Measurements from ENCODE around the gene ACTC1. TPM values are rescaled to one million over a fixed set of nuclear protein-coding genes. Genes with fewer than 3 reads are reported as not detected.

Gene ACTC1
- total and polyA plus RNA-seq, 2 of the 13 experiments (the other 11 are each of a cell fraction or from before 2014, with no cell fraction given): not detected

DNA sequence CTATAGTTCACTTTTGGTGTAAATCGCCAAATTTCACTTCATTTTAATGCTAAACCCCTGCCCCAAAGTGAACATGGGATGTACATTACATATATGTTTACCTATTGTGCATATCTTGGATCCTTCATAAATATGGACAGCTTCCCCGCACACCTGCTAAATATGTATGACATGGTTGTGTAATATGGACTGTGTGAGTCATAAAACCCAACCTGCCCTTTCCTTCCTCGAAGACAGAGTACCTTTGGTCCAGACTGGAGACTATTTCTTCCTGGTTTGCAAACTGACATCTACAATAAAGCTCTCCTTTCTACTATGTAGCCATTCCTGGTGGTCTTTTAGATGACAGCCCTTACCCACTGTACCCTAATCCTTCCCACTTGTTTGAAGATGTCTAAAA lies 12.4 kb downstream of the ACTC1 start:
- Histone ChIP-seq H3K27me3 (ENCODE audit: control insufficient read depth in 1 of 2, insufficient read depth in 2 of 2, low read length in 2 of 2) (peaks cover 0 to 1% of the 10 kb centered on the region in 2 experiments; a peak in 1 of 5 replicates), H3K79me2 (ENCODE audit: insufficient read depth, low read length) (no peaks in the 10 kb centered on the region), H3K9ac (ENCODE audit: insufficient read depth, low read depth, low read length) (no peak overlapping the region), H4K20me1 (ENCODE audit: insufficient read depth, low read length) (no peaks in the 10 kb centered on the region), H3K4me3 (replicated peaks in 1 of 3; ENCODE audit: insufficient read depth in 1 of 3, low read depth in 2 of 3, low read length in 3 of 3) (no peak overlapping the region), H2AFZ (ENCODE audit: low read length) (no peak overlapping the region), H3K4me1 (ENCODE audit: insufficient read depth, low read length) (no peaks in the 10 kb centered on the region), H3K27ac (ENCODE audit: extremely low read length, insufficient read depth, low read length) (no peak overlapping the region), H3K9me3 (ENCODE audit: low read length) (no peaks in the 10 kb centered on the region), H3K4me2 (ENCODE audit: low read depth, low read length) (no peak overlapping the region), H3K36me3 (replicated peaks in 1 of 2; ENCODE audit: control insufficient read depth in 1 of 2, insufficient read depth in 2 of 2, low read length in 2 of 2) (no peaks in the 10 kb centered on the region)
- no TSS peak for BruUV-seq (replicated peaks)
- intact Hi-C loops (cut with micrococcal nuclease; ENCODE audit: unreplicated experiment): no loop called here
- WGBS (ENCODE audit: low lambda C conversion rate): 0% methylated on average over 3 of the region's 3 CpGs
- no peak for TF ChIP-seq NBN (conservative IDR thresholded peaks at IDR 0.05)
- TF ChIP-seq ESRRA (CRISPR knock-in tag; IDR thresholded peaks at IDR 0.05; ENCODE audit: low read depth): no peak
- TF ChIP-seq ZNF749 (CRISPR knock-in tag; IDR thresholded peaks at IDR 0.05; ENCODE audit: borderline replicate concordance): no peak
- TF ChIP-seq CBX2 (IDR thresholded peaks at IDR 0.05; ENCODE audit: low read depth, low read length): no peak
- TF ChIP-seq CBX2 (CRISPR knock-in tag; IDR thresholded peaks at IDR 0.05; ENCODE audit: low read depth): no peak
- no peak for TF ChIP-seq BCL6 (CRISPR knock-in tag; IDR thresholded peaks at IDR 0.05)
- TF ChIP-seq, protein P1, sequence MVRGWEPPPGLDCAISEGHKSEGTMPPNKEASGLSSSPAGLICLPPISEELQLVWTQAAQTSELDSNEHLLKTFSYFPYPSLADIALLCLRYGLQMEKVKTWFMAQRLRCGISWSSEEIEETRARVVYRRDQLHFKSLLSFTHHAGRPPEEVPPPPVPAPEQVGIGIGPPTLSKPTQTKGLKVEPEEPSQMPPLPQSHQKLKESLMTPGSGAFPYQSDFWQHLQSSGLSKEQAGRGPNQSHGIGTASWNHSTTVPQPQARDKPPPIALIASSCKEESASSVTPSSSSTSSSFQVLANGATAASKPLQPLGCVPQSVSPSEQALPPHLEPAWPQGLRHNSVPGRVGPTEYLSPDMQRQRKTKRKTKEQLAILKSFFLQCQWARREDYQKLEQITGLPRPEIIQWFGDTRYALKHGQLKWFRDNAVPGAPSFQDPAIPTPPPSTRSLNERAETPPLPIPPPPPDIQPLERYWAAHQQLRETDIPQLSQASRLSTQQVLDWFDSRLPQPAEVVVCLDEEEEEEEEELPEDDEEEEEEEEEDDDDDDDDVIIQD (CRISPR knock-in tag; IDR thresholded peaks at IDR 0.05; ENCODE audit: low read depth): no peak
- no peak for TF ChIP-seq KLF11 (CRISPR knock-in tag; IDR thresholded peaks at IDR 0.05)
- TF ChIP-seq KLF9 (CRISPR knock-in tag; IDR thresholded peaks at IDR 0.05; ENCODE audit: low read depth): no peak
- TF ChIP-seq, protein P2, sequence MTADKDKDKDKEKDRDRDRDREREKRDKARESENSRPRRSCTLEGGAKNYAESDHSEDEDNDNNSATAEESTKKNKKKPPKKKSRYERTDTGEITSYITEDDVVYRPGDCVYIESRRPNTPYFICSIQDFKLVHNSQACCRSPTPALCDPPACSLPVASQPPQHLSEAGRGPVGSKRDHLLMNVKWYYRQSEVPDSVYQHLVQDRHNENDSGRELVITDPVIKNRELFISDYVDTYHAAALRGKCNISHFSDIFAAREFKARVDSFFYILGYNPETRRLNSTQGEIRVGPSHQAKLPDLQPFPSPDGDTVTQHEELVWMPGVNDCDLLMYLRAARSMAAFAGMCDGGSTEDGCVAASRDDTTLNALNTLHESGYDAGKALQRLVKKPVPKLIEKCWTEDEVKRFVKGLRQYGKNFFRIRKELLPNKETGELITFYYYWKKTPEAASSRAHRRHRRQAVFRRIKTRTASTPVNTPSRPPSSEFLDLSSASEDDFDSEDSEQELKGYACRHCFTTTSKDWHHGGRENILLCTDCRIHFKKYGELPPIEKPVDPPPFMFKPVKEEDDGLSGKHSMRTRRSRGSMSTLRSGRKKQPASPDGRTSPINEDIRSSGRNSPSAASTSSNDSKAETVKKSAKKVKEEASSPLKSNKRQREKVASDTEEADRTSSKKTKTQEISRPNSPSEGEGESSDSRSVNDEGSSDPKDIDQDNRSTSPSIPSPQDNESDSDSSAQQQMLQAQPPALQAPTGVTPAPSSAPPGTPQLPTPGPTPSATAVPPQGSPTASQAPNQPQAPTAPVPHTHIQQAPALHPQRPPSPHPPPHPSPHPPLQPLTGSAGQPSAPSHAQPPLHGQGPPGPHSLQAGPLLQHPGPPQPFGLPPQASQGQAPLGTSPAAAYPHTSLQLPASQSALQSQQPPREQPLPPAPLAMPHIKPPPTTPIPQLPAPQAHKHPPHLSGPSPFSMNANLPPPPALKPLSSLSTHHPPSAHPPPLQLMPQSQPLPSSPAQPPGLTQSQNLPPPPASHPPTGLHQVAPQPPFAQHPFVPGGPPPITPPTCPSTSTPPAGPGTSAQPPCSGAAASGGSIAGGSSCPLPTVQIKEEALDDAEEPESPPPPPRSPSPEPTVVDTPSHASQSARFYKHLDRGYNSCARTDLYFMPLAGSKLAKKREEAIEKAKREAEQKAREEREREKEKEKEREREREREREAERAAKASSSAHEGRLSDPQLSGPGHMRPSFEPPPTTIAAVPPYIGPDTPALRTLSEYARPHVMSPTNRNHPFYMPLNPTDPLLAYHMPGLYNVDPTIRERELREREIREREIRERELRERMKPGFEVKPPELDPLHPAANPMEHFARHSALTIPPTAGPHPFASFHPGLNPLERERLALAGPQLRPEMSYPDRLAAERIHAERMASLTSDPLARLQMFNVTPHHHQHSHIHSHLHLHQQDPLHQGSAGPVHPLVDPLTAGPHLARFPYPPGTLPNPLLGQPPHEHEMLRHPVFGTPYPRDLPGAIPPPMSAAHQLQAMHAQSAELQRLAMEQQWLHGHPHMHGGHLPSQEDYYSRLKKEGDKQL (CRISPR knock-in tag; IDR thresholded peaks at IDR 0.05; ENCODE audit: low read depth): no peak
- TF ChIP-seq, protein P3, sequence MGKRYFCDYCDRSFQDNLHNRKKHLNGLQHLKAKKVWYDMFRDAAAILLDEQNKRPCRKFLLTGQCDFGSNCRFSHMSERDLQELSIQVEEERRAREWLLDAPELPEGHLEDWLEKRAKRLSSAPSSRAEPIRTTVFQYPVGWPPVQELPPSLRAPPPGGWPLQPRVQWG (CRISPR knock-in tag; IDR thresholded peaks at IDR 0.05; ENCODE audit: borderline replicate concordance, low read depth): no peak
- TF ChIP-seq NRL (CRISPR knock-in tag; IDR thresholded peaks at IDR 0.05; ENCODE audit: borderline replicate concordance): no peak
- no peak for ATAC-seq
- no peak for DNase-seq (ENCODE audit: low spot score)
- CTCF ChIA-PET (ENCODE audit: low intra/inter-chr PET ratio, low total read pairs): no interaction called here
- no peak for FAIRE-seq
- in situ Hi-C loops (cut with HindIII; ENCODE audit: extremely low pct_ligation_motif_present, low pct_unique_long_range_greater_than_20kb): no loop called here
- POLR2A ChIA-PET: no interaction called here

All from HepG2 (cell line).